Thymus (tissue), 11 donors: Measurements from ENCODE around the gene RPS17. TPM values are rescaled to one million over a fixed set of nuclear protein-coding genes. Genes with fewer than 3 reads are reported as not detected.
"Not testable (repeated sequence)": the region's sequence is repeated elsewhere in the genome, so short reads cannot be mapped to it uniquely, and the experiment has no call there.

Experiments
- DNase-seq, 9 donors: peaks; one replicate each; pipeline ENCODE4 v3.0.0-alpha.2; 2013; ENCODE audit warnings: low spot score in 9 of 9, low read depth in 6 of 9, missing footprints in 1 of 9
- H3K27ac ChIP-seq, 2 donors: one replicate each; pipeline ENCODE4 v1.5.1; 2013; ENCODE audit warnings: control low read depth in 1 of 2, low read depth in 1 of 2, low read length in 1 of 2, mild to moderate bottlenecking in 1 of 2, moderate library complexity in 1 of 2
- H3K27me3 ChIP-seq, 2 donors: one replicate each; pipeline ENCODE4 v1.5.1; 2013; ENCODE audit warnings: low read length in 1 of 2; ENCODE audit not compliant: control insufficient read depth in 2 of 2, insufficient read depth in 1 of 2
- H3K36me3 ChIP-seq, 2 donors: one replicate each; pipeline ENCODE4 v1.5.1; 2013; ENCODE audit warnings: low read length in 1 of 2, mild to moderate bottlenecking in 1 of 2, moderate library complexity in 1 of 2; ENCODE audit not compliant: control insufficient read depth in 2 of 2, insufficient read depth in 2 of 2
- H3K4me1 ChIP-seq, 2 donors: one replicate each; pipeline ENCODE4 v1.5.1; 2013; ENCODE audit warnings: low read length in 2 of 2; ENCODE audit not compliant: control insufficient read depth in 2 of 2, insufficient read depth in 2 of 2
- H3K4me3 ChIP-seq, 2 donors: one replicate each; pipeline ENCODE4 v1.5.1; 2013; ENCODE audit warnings: low read length in 2 of 2, control low read depth in 1 of 2, mild to moderate bottlenecking in 1 of 2
- H3K9me3 ChIP-seq, 2 donors: one replicate each; pipeline ENCODE4 v1.5.1; 2013; ENCODE audit warnings: low read length in 1 of 2, mild to moderate bottlenecking in 1 of 2; ENCODE audit not compliant: control insufficient read depth in 2 of 2, insufficient read depth in 1 of 2
- WGBS: extraction: QIAGEN DNeasy Blood & Tissue Kit; methylation state at CpG from one replicate; pipeline ENCODE4 v1.1.7; 2013; 5-methylcytosine and 5-hydroxymethylcytosine counted together
- polyA plus RNA-seq: library from polyadenylated mRNA; stranded (reverse); fragments of 200-250 nt; gene quantifications from one replicate; pipeline ENCODE4 v1.2.3, GENCODE V29; 2013
- total RNA-seq: library from RNA; stranded (reverse); fragments of 120-200 nt; gene quantifications from one replicate; pipeline ENCODE4 v1.2.4, GENCODE V29; 2013
- donor health status: healthy.

RPS17 gene
- total and polyA plus RNA-seq, 2 donors: 3,581 to 6,434 TPM

DNA sequence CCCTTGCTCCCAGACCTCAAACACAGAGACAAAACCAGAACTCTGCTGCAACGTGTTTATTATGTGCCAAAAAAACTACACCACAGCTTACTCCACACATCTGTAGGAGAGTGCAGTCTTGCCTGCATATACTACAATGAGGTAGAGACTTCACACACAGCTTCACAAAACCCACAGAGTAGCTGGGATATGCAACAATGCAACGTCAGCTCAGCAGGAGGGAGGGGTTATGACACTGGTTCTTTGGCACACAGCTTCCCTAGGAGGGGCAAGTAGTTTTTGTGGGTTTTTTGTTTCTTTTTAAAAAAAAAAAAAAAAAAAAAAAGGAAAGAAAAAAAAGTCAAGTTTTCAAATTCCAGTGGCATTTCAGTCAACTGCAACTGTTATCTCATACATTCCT is 2.9 kb upstream of the RPS17 start:
- Histone ChIP-seq H3K4me1 (peaks cover 13 to 25% of the 10 kb centered on the region in 2 donors), H3K9me3 (no peaks in the 10 kb centered on the region), H3K27ac (peak overlapping the region in 1 of 2 donors; percentile 37), H3K36me3 (peaks cover 6 to 8% of the 10 kb centered on the region in 2 donors), H3K27me3 (peaks cover 2 to 7% of the 10 kb centered on the region in 2 donors), H3K4me3 (no peak overlapping the region)
- peak; percentile 11 to 75 (median 35) for DNase-seq
- WGBS: 9% methylated on average over 2 of the region's 2 CpGs

- peak overlapping the region; percentile 83 to 88 for H3K27ac ChIP-seq
- H3K36me3 ChIP-seq: peaks cover 27 to 30% of the 10 kb centered on the region in 2 donors
- H3K27me3 ChIP-seq: peaks cover 2 to 7% of the 10 kb centered on the region in 2 donors
- peak in 1 of 9 donors; percentile 8 for DNase-seq
- no peaks in the 10 kb centered on the region for H3K9me3 ChIP-seq
- peaks cover 13 to 28% of the 10 kb centered on the region in 2 donors for H3K4me1 ChIP-seq
- peak overlapping the region; percentile 86 to 93 for H3K4me3 ChIP-seq
- whole genome bisulfite sequencing: 43% methylated on average over 11 of the region's 11 CpGs
Observed at GRCh38 chr15:82540984-82541431, 751 bp upstream of the RPS17 start.

DNA sequence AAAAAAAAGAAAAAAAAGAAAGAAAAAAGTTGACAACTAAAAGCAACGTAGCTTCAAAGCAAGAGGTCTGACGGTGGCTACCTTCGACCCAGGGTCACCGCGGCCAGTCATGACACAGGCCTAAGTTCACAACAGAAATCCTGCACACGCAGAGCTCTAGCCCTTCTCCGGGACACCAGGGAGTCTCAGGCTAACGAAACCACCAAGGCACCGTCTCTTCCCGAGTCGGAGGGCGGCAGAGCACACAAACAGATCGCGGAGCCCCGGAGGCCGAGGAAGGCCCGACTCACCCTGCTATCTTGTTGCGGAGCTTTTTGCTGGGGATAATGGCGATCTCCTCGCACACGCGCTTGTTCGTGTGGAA is 584 bp downstream of the RPS17 start:
- peaks cover 13 to 28% of the 10 kb centered on the region in 2 donors for H3K4me1 ChIP-seq
- peak overlapping the region; percentile 86 to 93 for H3K4me3 ChIP-seq
- peaks cover under 1 to 4% of the 10 kb centered on the region in 2 donors for H3K27me3 ChIP-seq
- H3K27ac ChIP-seq: peak overlapping the region; percentile 87 to 94
- peak in 3 of 9 donors; percentile 1 to 34 (median 20) for DNase-seq
- H3K9me3 ChIP-seq: no peaks in the 10 kb centered on the region
- under 1% methylated on average over 23 of the region's 23 CpGs for WGBS
- peaks cover 32 to 38% of the 10 kb centered on the region in 2 donors for H3K36me3 ChIP-seq

- WGBS: 31% methylated on average over 28 of the region's 28 CpGs
- peaks cover 32 to 44% of the 10 kb centered on the region in 2 donors for H3K36me3 ChIP-seq
- no peaks in the 10 kb centered on the region for H3K27me3 ChIP-seq
- peak overlapping the region; percentile 86 to 93 for H3K4me3 ChIP-seq
- no peaks in the 10 kb centered on the region for H3K9me3 ChIP-seq
- H3K27ac ChIP-seq: peak overlapping the region; percentile 5 to 87
- peaks cover 13 to 28% of the 10 kb centered on the region in 2 donors for H3K4me1 ChIP-seq
- no peak for DNase-seq
Observed at GRCh38 chr15:82538961-82539690, 1.1 kb downstream of the RPS17 start.

GRCh38 chr15:82537351-82537908 is 2.8 kb downstream of the RPS17 start:
- Histone ChIP-seq H3K36me3 (peaks cover 40 to 48% of the 10 kb centered on the region in 2 donors), H3K27ac (no peak overlapping the region), H3K9me3 (no peaks in the 10 kb centered on the region), H3K4me1 (peaks cover 13 to 22% of the 10 kb centered on the region in 2 donors), H3K4me3 (no peak overlapping the region), H3K27me3 (no peaks in the 10 kb centered on the region)
- WGBS: 90% methylated on average over 4 of the region's 4 CpGs
- DNase-seq: no peak

DNA sequence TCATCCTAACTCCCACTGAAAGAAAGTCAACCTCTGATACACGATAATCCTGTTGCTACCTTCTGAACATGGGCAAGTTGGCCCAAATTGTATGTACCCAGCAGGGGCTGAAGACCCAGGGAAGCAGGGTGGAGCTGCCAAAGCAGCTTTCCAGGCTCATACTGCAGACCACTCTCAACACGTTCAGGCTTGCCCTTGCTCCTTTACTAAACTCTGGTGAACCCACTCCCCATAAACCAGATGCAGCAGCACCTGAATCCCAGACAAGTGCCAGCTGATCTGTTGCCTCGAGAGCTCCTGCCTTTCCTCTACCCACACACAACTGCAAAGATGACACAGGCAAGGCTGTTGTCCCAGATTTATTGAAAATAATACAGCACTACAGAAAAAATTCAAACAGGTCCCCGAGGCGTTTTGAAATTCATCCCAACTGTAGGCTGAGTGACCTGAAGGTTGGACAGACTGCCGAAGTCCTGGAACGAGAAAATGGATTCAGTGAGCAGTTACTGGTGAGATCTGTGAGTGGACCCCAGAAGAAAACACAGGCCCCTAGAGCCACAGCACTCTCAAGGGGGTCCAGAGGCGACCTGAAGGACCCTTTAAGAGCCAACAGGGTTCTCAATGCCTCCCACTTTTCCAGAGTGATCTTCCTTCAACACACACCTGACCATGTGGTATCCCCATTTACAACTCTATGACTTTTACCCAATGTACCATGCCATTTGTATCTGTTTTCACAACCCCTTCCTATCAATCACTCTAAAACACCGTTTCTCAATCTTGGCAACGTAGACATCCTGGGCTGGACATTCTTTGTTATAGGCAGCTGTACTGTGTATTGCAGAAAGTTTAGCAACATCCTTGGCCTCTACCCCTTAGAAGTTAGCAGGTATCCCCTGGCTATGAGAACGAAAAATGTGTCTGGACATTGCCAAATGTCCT is 3.6 kb downstream of the RPS17 start:
- DNase-seq: no peak
- no peaks in the 10 kb centered on the region for H3K27me3 ChIP-seq
- 93% methylated on average over 11 of the region's 11 CpGs for WGBS
- no peak overlapping the region for H3K4me3 ChIP-seq
- H3K36me3 ChIP-seq: peaks cover 42 to 48% of the 10 kb centered on the region in 2 donors
- no peaks in the 10 kb centered on the region for H3K9me3 ChIP-seq
- H3K4me1 ChIP-seq: peaks cover 13 to 22% of the 10 kb centered on the region in 2 donors
- H3K27ac ChIP-seq: no peak overlapping the region

DNA sequence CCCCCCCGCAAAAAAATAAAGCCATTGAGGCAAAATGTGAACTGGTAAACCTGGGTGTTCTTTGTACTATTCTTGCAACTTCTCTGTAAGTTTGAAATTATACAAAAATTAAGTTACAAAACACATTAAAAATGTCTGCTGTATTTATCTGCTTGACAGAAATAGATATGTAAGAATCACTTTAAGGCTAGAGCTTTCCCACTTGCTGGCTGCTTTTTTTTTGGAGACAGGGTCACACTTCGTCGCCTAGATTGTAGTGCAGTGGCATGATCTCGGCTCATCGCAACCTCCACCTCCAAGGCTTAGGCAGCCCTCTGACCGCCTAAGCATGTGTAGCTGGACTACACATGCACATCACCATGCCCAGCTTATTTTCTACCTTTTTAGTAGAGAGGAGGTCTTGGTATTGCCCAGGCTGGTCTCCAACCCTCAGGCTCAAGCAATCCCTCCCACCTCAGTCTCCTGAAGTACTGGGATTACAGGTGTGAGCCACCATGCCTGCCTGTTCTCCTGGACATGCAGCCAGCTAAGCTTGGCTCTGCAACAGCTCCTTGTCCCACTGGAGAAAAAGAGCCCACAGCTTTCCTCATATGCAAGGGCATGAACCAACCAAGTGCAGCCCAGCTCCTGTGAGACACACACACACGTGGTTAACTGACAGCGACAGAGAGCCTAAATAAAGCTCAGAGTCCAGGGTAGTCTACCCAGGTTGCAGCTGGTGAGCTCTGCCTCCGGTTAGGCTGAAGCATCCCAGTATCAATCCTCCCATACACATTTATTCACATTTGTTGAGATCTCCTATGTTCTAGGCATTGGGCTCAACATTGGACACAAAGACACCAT is 4.5 kb downstream of the RPS17 start:
- H3K27me3 ChIP-seq: no peaks in the 10 kb centered on the region
- no peak for DNase-seq
- peaks cover 8 to 16% of the 10 kb centered on the region in 2 donors for H3K4me1 ChIP-seq
- 95% methylated on average over 9 of the region's 9 CpGs for WGBS
- H3K36me3 ChIP-seq: peaks cover 42 to 48% of the 10 kb centered on the region in 2 donors
- H3K9me3 ChIP-seq: no peaks in the 10 kb centered on the region
- no peak overlapping the region for H3K4me3 ChIP-seq
- H3K27ac ChIP-seq: no peak overlapping the region

- not testable (repeated sequence) for H3K27me3 ChIP-seq, H3K9me3 ChIP-seq, H3K4me3 ChIP-seq, DNase-seq, H3K27ac ChIP-seq
- Histone ChIP-seq H3K4me1 (peaks cover 8 to 19% of the 10 kb centered on the region in 2 donors), H3K36me3 (peaks cover 42 to 48% of the 10 kb centered on the region in 2 donors)
- WGBS: 96% methylated on average over 5 of the region's 5 CpGs
Observed at GRCh38 chr15:82535151-82535550, 5.1 kb downstream of the RPS17 start.
